Activated CD8-positive, alpha-beta T cell treated with anti-CD3 and anti-CD28 coated beads for 36 hours (primary cell): Measurements from ENCODE around the gene CDH12. TPM values are rescaled to one million over a fixed set of nuclear protein-coding genes. Genes with fewer than 3 reads are reported as not detected.

Experiments
- ATAC-seq: fragments of 200-7000 bp; cut with Tn5 transposase; one replicate; pipeline ENCODE4 v1.10.0; 2021; ENCODE audit warnings: mild to moderate bottlenecking, moderate library complexity
- CTCF ChIA-PET: fragments of 350-600 bp; sonication (Branson Sonifier 250); formaldehyde crosslinking; loops from one replicate; lab custom pipeline; 2021; ENCODE audit warnings: antibody characterized with exemption; lab: Charles Lee
- POLR2A ChIA-PET: fragments of 350-600 bp; sonication (Branson Sonifier 250); formaldehyde crosslinking; loops from one replicate; lab custom pipeline; 2021; ENCODE audit warnings: antibody characterized with exemption; lab: Charles Lee
- DNase-seq: peaks from one replicate; pipeline ENCODE4 v3.0.0-alpha.2; 2020
- H3K27ac Mint-ChIP-seq: one replicate; pipeline ENCODE4 v1.8.0; 2021; ENCODE audit warnings: mild to moderate bottlenecking, mixed read lengths
- H3K27me3 Mint-ChIP-seq: one replicate; pipeline ENCODE4 v1.8.0; 2021; ENCODE audit warnings: mixed read lengths
- H3K36me3 Mint-ChIP-seq: one replicate; pipeline ENCODE4 v1.8.0; 2021; ENCODE audit warnings: low read depth, mixed read lengths
- H3K4me1 Mint-ChIP-seq: one replicate; pipeline ENCODE4 v1.8.0; 2021; ENCODE audit warnings: low read depth, mixed read lengths
- H3K4me3 Mint-ChIP-seq: one replicate; pipeline ENCODE4 v1.8.0; 2021; ENCODE audit warnings: mild to moderate bottlenecking, moderate library complexity, mixed read lengths
- H3K9me3 Mint-ChIP-seq: one replicate; pipeline ENCODE4 v1.8.0; 2021; ENCODE audit warnings: mixed read lengths
- CTCF ChIP-seq: fragments of 200-600 bp; IDR thresholded peaks from one replicate; pipeline ENCODE4 v1.8.0; 2022; ENCODE audit warnings: antibody characterized with exemption, mild to moderate bottlenecking
- intact Hi-C: fragments of 100-400 bp; cut with micrococcal nuclease; formaldehyde crosslinking; loops from one replicate; pipeline ENCODE4 v1.10.0; 2022
- total RNA-seq, 2 experiments: library from RNA; stranded (reverse); gene quantifications; one replicate each; pipeline ENCODE4 v1.2.3, GENCODE V29; 2021

The CDH12 gene
- total RNA-seq, 2 experiments from 2014 or later = not detected

- intact Hi-C loops = no loop called here
- H3K27ac Mint-ChIP-seq = no peak overlapping the region
- ATAC-seq (no peak), DNase-seq (no peak)
- ChIA-PET POLR2A (no interaction called here), CTCF (no interaction called here)
- TF ChIP-seq CTCF = no peak
- peaks cover 8% of the 10 kb centered on the region for H3K9me3 Mint-ChIP-seq
- no peaks in the 10 kb centered on the region for H3K36me3 Mint-ChIP-seq
- no peaks in the 10 kb centered on the region for H3K4me1 Mint-ChIP-seq
- H3K27me3 Mint-ChIP-seq = no peaks in the 10 kb centered on the region
- H3K4me3 Mint-ChIP-seq = no peak overlapping the region
Observed at GRCh38 chr5:21931116-21931515, 922.0 kb downstream of the CDH12 start.

- Mint-ChIP-seq H3K9me3 (no peaks in the 10 kb centered on the region), H3K27me3 (no peaks in the 10 kb centered on the region), H3K4me3 (no peak overlapping the region), H3K27ac (no peak overlapping the region), H3K4me1 (no peaks in the 10 kb centered on the region), H3K36me3 (no peaks in the 10 kb centered on the region)
- ATAC-seq (no peak), DNase-seq (peak; percentile 2)
- ChIA-PET CTCF (no interaction called here), POLR2A (no interaction called here)
- TF ChIP-seq CTCF = peak; percentile 44
- intact Hi-C loops = no loop called here
Observed at GRCh38 chr5:21919414-21920022, 933.6 kb downstream of the CDH12 start.

- intact Hi-C loops = no loop called here
- no peak for TF ChIP-seq CTCF
Observed at GRCh38 chr5:21918451-21918850, 934.7 kb downstream of the CDH12 start.

GRCh38 chr5:21910731-21911130 lies 942.4 kb downstream of the CDH12 start:
- TF ChIP-seq CTCF = no peak
- no peak overlapping the region for H3K27ac Mint-ChIP-seq
- ChIA-PET CTCF (no interaction called here), POLR2A (no interaction called here)
- H3K36me3 Mint-ChIP-seq = no peaks in the 10 kb centered on the region
- H3K4me3 Mint-ChIP-seq = no peak overlapping the region
- no peaks in the 10 kb centered on the region for H3K4me1 Mint-ChIP-seq
- intact Hi-C loops = no loop called here
- DNase-seq (no peak), ATAC-seq (no peak)
- no peaks in the 10 kb centered on the region for H3K27me3 Mint-ChIP-seq
- H3K9me3 Mint-ChIP-seq = no peaks in the 10 kb centered on the region

More at GRCh38 chr5:21918451-21918850, 934.7 kb downstream of the CDH12 start:
- ChIA-PET CTCF (no interaction called here), POLR2A (no interaction called here)
- Mint-ChIP-seq H3K27me3 (no peaks in the 10 kb centered on the region), H3K4me3 (no peak overlapping the region), H3K4me1 (no peaks in the 10 kb centered on the region), H3K27ac (no peak overlapping the region), H3K9me3 (no peaks in the 10 kb centered on the region), H3K36me3 (no peaks in the 10 kb centered on the region)
- ATAC-seq = no peak
- DNase-seq = no peak

GRCh38 chr5:21895766-21896350 lies 957.3 kb downstream of the CDH12 start:
- no peaks in the 10 kb centered on the region for H3K36me3 Mint-ChIP-seq
- H3K27me3 Mint-ChIP-seq = no peaks in the 10 kb centered on the region
- H3K4me3 Mint-ChIP-seq = no peak overlapping the region
- no peak overlapping the region for H3K27ac Mint-ChIP-seq
- TF ChIP-seq CTCF = no peak
- intact Hi-C loops = no loop called here
- ATAC-seq = no peak
- ChIA-PET CTCF (no interaction called here), POLR2A (no interaction called here)
- no peak for DNase-seq
- H3K9me3 Mint-ChIP-seq = peaks cover 4% of the 10 kb centered on the region
- no peaks in the 10 kb centered on the region for H3K4me1 Mint-ChIP-seq
